HepG2 (cell line): ENCODE data around the gene GFY. TPM values are rescaled to one million over a fixed set of nuclear protein-coding genes. Genes with fewer than 3 reads are reported as not detected.

ENCODE experiments used
- CCAR2 ChIP-seq: fragments of 200-400 bp; formaldehyde crosslinking; optimal IDR thresholded peaks from 2 replicates; pipeline ENCODE3; 2018; ENCODE audit warnings: low read depth, mild to moderate bottlenecking, low read length, moderate library complexity
- EED ChIP-seq: sonication (generic); formaldehyde crosslinking; IDR thresholded peaks from 2 replicates; pipeline ENCODE4 v1.5.0; 2020; ENCODE audit warnings: mild to moderate bottlenecking, missing genetic modification reagents
- ETV5 ChIP-seq: IDR thresholded peaks from 2 replicates; pipeline ENCODE4 v1.6.1; 2018; ENCODE audit warnings: missing biosample characterization, missing genetic modification reagents, inconsistent platforms, borderline replicate concordance
- RFX5 ChIP-seq: IDR thresholded peaks from 2 replicates; pipeline ENCODE4 v1.6.1; 2011; ENCODE audit warnings: low read depth, low read length, improper control_type of control experiment
- RXRB ChIP-seq: IDR thresholded peaks from 2 replicates; pipeline ENCODE4 v1.6.1; 2016; ENCODE audit warnings: borderline replicate concordance, missing genetic modification reagents, missing compliant biosample characterization
- SMAD1 ChIP-seq: sonication (generic); formaldehyde crosslinking; IDR thresholded peaks from 2 replicates; pipeline ENCODE4 v1.4.0; 2020; ENCODE audit warnings: missing genetic modification reagents, low read depth, mild to moderate bottlenecking, borderline replicate concordance
- TOE1 ChIP-seq: sonication (generic); formaldehyde crosslinking; IDR thresholded peaks from 2 replicates; pipeline ENCODE4 v1.4.0; 2020; ENCODE audit warnings: mild to moderate bottlenecking, missing genetic modification reagents
- ZIK1 ChIP-seq: sonication (generic); formaldehyde crosslinking; IDR thresholded peaks from 2 replicates; pipeline ENCODE4 v1.5.0; 2020; ENCODE audit warnings: mild to moderate bottlenecking, low read depth, missing genetic modification reagents, borderline replicate concordance
- ZSCAN9 ChIP-seq: IDR thresholded peaks from 2 replicates; pipeline ENCODE4 v1.6.1; 2016; ENCODE audit warnings: borderline replicate concordance
- polyA plus RNA-seq, 8 experiments: library from polyadenylated mRNA; depleted of rRNA in 3 of 8; stranded (reverse) in 7 of 8; unstranded in 1 of 8; fragments of >200 nt; fragmentation: Illumina TruSeq in 4 of 8; extraction: Trizol in 4 of 8; gene quantifications; 2 replicates each; pipeline versions ENCODE4 v1.2.1 to v1.2.3, GENCODE V29; 2011 to 2016; ENCODE audit warnings: low read depth in 4 of 8, missing spikeins in 1 of 8, mixed read lengths in 1 of 8; ENCODE audit not compliant: insufficient read depth in 1 of 8
- total RNA-seq, 5 experiments: library from RNA; depleted of rRNA; stranded (reverse); fragments of >200 nt; fragmentation: Illumina TruSeq; extraction: Trizol; gene quantifications; 2 replicates each; pipeline ENCODE4 v1.2.3, GENCODE V29; 2016; ENCODE audit warnings: low read depth in 1 of 5
- TF ChIP-seq, protein P1 (sequence below): sonication (generic); formaldehyde crosslinking; IDR thresholded peaks from 2 replicates; pipeline ENCODE4 v1.4.0; 2020; ENCODE audit warnings: missing genetic modification reagents
- TF ChIP-seq, protein P2 (sequence below): sonication (generic); formaldehyde crosslinking; IDR thresholded peaks from 2 replicates; pipeline ENCODE4; 2020; ENCODE audit warnings: missing genetic modification reagents, mild to moderate bottlenecking, borderline replicate concordance
- TF ChIP-seq, protein P3 (sequence below): IDR thresholded peaks from 2 replicates; pipeline ENCODE4 v1.4.0; 2020; ENCODE audit warnings: mild to moderate bottlenecking, missing genetic modification reagents
- TF ChIP-seq, protein P4 (sequence below): sonication (generic); formaldehyde crosslinking; IDR thresholded peaks from 2 replicates; pipeline ENCODE4 v1.4.0; 2020; ENCODE audit warnings: mild to moderate bottlenecking, missing genetic modification reagents
- TF ChIP-seq, protein P5 (sequence below): sonication (generic); formaldehyde crosslinking; IDR thresholded peaks from 2 replicates; pipeline ENCODE4 v1.4.0; 2020; ENCODE audit warnings: mild to moderate bottlenecking, missing genetic modification reagents

The GFY gene
- total and polyA plus RNA-seq, 2 of the 13 experiments (the other 11 are each of a cell fraction or from before 2014, with no cell fraction given) = not detected

DNA sequence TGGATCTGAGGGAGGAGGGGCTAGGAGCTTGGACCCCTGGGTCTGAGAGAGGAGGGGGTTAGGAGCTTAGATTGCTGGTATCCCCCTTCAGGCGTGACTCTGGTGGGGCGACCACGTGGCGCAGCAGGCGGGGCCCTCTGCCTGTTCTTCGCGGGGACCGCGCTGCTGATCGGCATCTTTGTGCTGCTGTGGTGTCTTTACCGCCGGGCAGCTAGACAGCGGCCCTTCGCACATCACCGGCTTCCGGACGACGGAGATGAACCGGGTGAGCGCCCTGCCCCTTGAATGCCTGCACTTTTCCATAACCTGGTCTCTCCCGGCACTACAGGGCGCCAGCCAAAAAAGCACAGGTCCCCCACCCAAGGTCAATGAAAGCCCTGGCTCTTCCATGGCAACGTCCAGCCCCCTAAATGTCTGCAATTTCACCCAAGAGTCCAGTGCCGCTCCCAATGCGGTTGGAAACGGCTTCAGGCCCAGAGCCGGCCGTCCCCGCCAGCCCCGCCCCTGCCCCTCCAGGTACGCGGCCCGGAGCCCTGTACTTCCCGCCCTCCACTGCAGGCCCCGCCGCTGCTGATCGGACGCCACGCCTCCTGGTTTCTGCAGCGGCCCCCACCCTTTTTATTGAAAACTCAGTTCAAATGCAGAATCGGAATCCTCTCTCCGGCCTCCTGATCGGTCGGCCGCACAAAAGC is 2.8 kb downstream of the GFY start (continued):
- TF ChIP-seq, protein P1, sequence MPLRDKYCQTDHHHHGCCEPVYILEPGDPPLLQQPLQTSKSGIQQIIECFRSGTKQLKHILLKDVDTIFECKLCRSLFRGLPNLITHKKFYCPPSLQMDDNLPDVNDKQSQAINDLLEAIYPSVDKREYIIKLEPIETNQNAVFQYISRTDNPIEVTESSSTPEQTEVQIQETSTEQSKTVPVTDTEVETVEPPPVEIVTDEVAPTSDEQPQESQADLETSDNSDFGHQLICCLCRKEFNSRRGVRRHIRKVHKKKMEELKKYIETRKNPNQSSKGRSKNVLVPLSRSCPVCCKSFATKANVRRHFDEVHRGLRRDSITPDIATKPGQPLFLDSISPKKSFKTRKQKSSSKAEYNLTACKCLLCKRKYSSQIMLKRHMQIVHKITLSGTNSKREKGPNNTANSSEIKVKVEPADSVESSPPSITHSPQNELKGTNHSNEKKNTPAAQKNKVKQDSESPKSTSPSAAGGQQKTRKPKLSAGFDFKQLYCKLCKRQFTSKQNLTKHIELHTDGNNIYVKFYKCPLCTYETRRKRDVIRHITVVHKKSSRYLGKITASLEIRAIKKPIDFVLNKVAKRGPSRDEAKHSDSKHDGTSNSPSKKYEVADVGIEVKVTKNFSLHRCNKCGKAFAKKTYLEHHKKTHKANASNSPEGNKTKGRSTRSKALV (CRISPR knock-in tag) = no peak
- TF ChIP-seq, protein P2, sequence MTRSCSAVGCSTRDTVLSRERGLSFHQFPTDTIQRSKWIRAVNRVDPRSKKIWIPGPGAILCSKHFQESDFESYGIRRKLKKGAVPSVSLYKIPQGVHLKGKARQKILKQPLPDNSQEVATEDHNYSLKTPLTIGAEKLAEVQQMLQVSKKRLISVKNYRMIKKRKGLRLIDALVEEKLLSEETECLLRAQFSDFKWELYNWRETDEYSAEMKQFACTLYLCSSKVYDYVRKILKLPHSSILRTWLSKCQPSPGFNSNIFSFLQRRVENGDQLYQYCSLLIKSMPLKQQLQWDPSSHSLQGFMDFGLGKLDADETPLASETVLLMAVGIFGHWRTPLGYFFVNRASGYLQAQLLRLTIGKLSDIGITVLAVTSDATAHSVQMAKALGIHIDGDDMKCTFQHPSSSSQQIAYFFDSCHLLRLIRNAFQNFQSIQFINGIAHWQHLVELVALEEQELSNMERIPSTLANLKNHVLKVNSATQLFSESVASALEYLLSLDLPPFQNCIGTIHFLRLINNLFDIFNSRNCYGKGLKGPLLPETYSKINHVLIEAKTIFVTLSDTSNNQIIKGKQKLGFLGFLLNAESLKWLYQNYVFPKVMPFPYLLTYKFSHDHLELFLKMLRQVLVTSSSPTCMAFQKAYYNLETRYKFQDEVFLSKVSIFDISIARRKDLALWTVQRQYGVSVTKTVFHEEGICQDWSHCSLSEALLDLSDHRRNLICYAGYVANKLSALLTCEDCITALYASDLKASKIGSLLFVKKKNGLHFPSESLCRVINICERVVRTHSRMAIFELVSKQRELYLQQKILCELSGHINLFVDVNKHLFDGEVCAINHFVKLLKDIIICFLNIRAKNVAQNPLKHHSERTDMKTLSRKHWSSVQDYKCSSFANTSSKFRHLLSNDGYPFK (CRISPR knock-in tag) = no peak
- TF ChIP-seq TOE1 (CRISPR knock-in tag) (no peak), RFX5 (no peak), ETV5 (peak; percentile 16; the same call in 1 of the 2 replicates), CCAR2 (no peak), ZSCAN9 (CRISPR knock-in tag) (no peak), ZIK1 (no peak), SMAD1 (no peak), RXRB (no peak), EED (CRISPR knock-in tag) (no peak)
- TF ChIP-seq, protein P3, sequence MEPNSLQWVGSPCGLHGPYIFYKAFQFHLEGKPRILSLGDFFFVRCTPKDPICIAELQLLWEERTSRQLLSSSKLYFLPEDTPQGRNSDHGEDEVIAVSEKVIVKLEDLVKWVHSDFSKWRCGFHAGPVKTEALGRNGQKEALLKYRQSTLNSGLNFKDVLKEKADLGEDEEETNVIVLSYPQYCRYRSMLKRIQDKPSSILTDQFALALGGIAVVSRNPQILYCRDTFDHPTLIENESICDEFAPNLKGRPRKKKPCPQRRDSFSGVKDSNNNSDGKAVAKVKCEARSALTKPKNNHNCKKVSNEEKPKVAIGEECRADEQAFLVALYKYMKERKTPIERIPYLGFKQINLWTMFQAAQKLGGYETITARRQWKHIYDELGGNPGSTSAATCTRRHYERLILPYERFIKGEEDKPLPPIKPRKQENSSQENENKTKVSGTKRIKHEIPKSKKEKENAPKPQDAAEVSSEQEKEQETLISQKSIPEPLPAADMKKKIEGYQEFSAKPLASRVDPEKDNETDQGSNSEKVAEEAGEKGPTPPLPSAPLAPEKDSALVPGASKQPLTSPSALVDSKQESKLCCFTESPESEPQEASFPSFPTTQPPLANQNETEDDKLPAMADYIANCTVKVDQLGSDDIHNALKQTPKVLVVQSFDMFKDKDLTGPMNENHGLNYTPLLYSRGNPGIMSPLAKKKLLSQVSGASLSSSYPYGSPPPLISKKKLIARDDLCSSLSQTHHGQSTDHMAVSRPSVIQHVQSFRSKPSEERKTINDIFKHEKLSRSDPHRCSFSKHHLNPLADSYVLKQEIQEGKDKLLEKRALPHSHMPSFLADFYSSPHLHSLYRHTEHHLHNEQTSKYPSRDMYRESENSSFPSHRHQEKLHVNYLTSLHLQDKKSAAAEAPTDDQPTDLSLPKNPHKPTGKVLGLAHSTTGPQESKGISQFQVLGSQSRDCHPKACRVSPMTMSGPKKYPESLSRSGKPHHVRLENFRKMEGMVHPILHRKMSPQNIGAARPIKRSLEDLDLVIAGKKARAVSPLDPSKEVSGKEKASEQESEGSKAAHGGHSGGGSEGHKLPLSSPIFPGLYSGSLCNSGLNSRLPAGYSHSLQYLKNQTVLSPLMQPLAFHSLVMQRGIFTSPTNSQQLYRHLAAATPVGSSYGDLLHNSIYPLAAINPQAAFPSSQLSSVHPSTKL (CRISPR knock-in tag) = no peak
- TF ChIP-seq, protein P4, sequence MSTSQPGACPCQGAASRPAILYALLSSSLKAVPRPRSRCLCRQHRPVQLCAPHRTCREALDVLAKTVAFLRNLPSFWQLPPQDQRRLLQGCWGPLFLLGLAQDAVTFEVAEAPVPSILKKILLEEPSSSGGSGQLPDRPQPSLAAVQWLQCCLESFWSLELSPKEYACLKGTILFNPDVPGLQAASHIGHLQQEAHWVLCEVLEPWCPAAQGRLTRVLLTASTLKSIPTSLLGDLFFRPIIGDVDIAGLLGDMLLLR (CRISPR knock-in tag) = no peak
- TF ChIP-seq, protein P5, sequence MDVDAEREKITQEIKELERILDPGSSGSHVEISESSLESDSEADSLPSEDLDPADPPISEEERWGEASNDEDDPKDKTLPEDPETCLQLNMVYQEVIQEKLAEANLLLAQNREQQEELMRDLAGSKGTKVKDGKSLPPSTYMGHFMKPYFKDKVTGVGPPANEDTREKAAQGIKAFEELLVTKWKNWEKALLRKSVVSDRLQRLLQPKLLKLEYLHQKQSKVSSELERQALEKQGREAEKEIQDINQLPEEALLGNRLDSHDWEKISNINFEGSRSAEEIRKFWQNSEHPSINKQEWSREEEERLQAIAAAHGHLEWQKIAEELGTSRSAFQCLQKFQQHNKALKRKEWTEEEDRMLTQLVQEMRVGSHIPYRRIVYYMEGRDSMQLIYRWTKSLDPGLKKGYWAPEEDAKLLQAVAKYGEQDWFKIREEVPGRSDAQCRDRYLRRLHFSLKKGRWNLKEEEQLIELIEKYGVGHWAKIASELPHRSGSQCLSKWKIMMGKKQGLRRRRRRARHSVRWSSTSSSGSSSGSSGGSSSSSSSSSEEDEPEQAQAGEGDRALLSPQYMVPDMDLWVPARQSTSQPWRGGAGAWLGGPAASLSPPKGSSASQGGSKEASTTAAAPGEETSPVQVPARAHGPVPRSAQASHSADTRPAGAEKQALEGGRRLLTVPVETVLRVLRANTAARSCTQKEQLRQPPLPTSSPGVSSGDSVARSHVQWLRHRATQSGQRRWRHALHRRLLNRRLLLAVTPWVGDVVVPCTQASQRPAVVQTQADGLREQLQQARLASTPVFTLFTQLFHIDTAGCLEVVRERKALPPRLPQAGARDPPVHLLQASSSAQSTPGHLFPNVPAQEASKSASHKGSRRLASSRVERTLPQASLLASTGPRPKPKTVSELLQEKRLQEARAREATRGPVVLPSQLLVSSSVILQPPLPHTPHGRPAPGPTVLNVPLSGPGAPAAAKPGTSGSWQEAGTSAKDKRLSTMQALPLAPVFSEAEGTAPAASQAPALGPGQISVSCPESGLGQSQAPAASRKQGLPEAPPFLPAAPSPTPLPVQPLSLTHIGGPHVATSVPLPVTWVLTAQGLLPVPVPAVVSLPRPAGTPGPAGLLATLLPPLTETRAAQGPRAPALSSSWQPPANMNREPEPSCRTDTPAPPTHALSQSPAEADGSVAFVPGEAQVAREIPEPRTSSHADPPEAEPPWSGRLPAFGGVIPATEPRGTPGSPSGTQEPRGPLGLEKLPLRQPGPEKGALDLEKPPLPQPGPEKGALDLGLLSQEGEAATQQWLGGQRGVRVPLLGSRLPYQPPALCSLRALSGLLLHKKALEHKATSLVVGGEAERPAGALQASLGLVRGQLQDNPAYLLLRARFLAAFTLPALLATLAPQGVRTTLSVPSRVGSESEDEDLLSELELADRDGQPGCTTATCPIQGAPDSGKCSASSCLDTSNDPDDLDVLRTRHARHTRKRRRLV (CRISPR knock-in tag) = no peak
